ENCODE measurements around the gene GNAI3. TPM values are rescaled to one million over a fixed set of nuclear protein-coding genes. Genes with fewer than 3 reads are reported as not detected.

The GNAI3 gene
- total RNA-seq, 4 donors from 2014 or later = 8.2 to 15.1 (median 11.6) TPM

DNA sequence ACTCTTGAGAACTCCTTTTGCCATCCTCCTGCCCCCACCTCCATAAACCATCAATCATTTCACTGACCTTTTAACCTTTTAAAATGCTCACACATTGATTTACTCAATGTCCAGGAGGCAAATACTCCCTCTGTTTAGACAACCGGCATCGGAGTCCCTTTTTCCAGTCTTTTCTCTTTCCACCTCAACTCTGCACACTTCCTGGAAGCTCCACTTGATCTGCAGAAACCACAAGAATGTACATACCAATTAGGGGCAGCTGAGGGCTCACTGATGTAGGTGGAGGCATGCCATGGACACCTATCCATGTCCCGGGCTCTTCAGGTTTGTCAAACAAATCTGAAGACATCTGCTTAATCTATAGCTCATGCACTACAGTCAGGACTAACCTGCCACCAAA, 33.6 kb upstream of the GNAI3 start:
- H3K4me1 ChIP-seq = peaks cover 4 to 10% (median 7%) of the 10 kb centered on the region in 3 donors
- no peak for DNase-seq
- H3K27me3 ChIP-seq = peaks cover 0 to 11% (median 0%) of the 10 kb centered on the region in 4 donors
- H3K27ac ChIP-seq = no peak overlapping the region
- H3K9me3 ChIP-seq = no peaks in the 10 kb centered on the region
- WGBS, 2 donors = 56 to 79% methylated on average over 3 of the region's 3 CpGs
- intact Hi-C loops (cut with DNase I) = no loop called here
- no peaks in the 10 kb centered on the region for H3K36me3 ChIP-seq
- no peak overlapping the region for H3K4me3 ChIP-seq
- TF ChIP-seq POLR2A (IDR thresholded peaks at IDR 0.05) (no peak), CTCF (IDR thresholded peaks at IDR 0.05) (no peak)

DNA sequence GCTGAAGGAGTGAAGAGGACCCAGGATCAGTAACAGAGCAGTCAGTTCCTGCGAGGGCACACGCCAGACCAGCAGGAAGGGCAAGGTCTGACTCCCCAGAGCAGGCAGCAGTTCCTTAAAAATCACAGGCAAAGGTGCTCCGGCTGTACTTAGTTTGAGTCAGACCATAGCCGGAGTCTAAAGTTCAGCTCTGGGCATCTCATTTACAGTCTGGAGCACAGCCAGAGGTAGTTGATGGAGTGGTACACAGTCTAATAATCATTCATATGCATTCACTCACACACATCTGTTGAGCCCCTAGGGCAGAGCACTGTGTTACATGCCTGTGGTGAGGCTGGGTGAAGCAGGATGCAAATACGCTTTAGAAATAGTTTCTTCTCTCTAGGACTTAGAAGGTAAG, 31.5 kb upstream of the GNAI3 start:
- WGBS, 2 donors = 71 to 89% methylated on average over 4 of the region's 5 CpGs
- intact Hi-C loops (cut with DNase I) = no loop called here
- DNase-seq = no peak

GRCh38 chr1:109517337-109517736, 31.1 kb upstream of the GNAI3 start:
- H3K4me1 ChIP-seq = no peaks in the 10 kb centered on the region
- no peaks in the 10 kb centered on the region for H3K9me3 ChIP-seq
- peaks cover 0 to 15% (median 0%) of the 10 kb centered on the region in 4 donors for H3K27me3 ChIP-seq
- no peak overlapping the region for H3K27ac ChIP-seq
- H3K36me3 ChIP-seq = no peaks in the 10 kb centered on the region
- DNase-seq = no peak
- no peak for TF ChIP-seq CTCF (IDR thresholded peaks at IDR 0.05)
- no peak for TF ChIP-seq POLR2A (IDR thresholded peaks at IDR 0.05)
- H3K4me3 ChIP-seq = no peak overlapping the region
- WGBS, 2 donors = 84% methylated on average over 5 of the region's 5 CpGs
- intact Hi-C loops (cut with DNase I) = no loop called here

More for the DNA sequence above, 31.5 kb upstream of the GNAI3 start:
- Histone ChIP-seq H3K4me3 (no peak overlapping the region), H3K27ac (no peak overlapping the region), H3K27me3 (peaks cover 0 to 11% (median 0%) of the 10 kb centered on the region in 4 donors), H3K4me1 (no peaks in the 10 kb centered on the region), H3K9me3 (no peaks in the 10 kb centered on the region), H3K36me3 (no peaks in the 10 kb centered on the region)
- TF ChIP-seq POLR2A (IDR thresholded peaks at IDR 0.05) (no peak), CTCF (IDR thresholded peaks at IDR 0.05) (no peak)

DNA sequence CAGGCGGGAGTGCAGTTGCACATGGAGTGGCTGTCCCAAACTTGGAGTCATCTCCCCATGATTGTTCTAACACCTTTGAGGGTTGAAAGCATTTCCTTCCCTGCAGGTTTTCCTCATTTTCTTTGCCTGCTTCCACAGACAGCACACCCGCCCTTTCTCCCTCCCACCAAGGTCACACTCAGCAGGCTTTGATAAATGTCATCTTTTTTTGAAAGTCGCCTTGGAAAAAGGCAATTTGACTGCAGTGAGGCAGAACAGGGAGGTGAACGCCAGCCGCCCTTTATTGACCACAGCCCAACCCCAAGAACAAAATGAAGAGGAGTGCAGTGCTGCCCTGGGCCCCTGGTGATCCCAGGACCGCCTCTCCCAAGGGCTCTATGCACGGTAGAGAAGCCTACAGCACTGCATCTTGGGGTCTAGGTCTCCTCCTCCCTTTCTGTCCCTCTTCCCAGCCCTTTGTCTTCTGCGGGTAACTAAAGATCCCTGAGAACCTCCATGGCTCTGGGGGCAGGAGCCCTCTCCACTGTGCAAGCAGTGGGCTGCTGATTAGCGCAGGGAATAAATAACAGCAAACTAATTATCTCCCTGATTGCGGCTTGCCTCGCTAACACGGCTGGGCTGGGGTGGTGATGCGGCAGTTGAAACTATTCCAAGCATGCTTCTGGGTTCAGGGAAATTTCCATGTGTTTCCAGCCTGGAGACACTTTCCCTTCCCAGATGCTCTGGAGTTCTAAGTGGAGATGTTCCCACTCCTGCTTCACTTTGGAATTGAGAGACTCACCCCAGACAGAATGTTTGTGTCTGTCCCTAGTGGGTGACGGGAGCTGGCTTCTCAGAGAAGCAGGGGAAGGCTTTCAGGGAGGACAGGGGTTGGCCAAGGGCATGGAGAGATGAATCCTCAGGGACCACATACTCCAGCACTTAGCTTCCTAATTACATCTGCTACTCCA, 27.1 kb upstream of the GNAI3 start:
- peaks cover 0 to 17% (median 0%) of the 10 kb centered on the region in 4 donors for H3K27me3 ChIP-seq
- H3K9me3 ChIP-seq = no peaks in the 10 kb centered on the region
- no peak overlapping the region for H3K4me3 ChIP-seq
- intact Hi-C loops (cut with DNase I) = no loop called here
- 63 to 71% methylated on average over 10 to 13 of the region's 14 CpGs for WGBS, 2 donors
- no peak overlapping the region for H3K27ac ChIP-seq
- no peaks in the 10 kb centered on the region for H3K4me1 ChIP-seq
- DNase-seq = no peak
- no peaks in the 10 kb centered on the region for H3K36me3 ChIP-seq
- TF ChIP-seq POLR2A (IDR thresholded peaks at IDR 0.05) = no peak

DNA sequence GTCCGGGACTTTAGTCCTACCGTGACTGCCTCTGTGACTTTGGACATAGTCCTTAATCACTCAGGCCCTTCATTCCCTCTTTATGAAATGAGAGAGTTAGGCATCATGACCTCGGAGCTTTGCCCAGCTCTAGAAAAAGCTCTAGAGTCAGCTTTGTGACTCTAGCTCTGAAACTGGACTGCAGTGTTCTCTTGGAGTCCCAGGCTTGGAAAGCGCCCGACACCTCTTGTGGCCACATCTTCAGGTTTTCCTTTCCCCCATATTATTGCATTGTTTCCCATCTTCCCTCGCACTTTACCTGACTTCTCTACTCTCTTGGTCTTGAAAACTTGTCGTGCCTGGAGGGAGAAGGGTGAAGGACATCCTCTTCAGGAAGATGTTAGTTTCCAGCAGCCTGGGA, 26.4 kb upstream of the GNAI3 start:
- Histone ChIP-seq H3K27ac (no peak overlapping the region), H3K9me3 (no peaks in the 10 kb centered on the region), H3K36me3 (no peaks in the 10 kb centered on the region), H3K4me3 (no peak overlapping the region), H3K27me3 (peaks cover 0 to 17% (median 0%) of the 10 kb centered on the region in 4 donors), H3K4me1 (no peaks in the 10 kb centered on the region)
- no peak for TF ChIP-seq POLR2A (IDR thresholded peaks at IDR 0.05)
- TF ChIP-seq CTCF (IDR thresholded peaks at IDR 0.05) = no peak
- intact Hi-C loops (cut with DNase I) = no loop called here
- 82 to 84% methylated on average over 7 of the region's 7 CpGs for WGBS, 2 donors
- DNase-seq = no peak
